IMR-90 (cell line): ENCODE measurements around the gene CUL7. TPM values are rescaled to one million over a fixed set of nuclear protein-coding genes. Genes with fewer than 3 reads are reported as not detected.

Experiments
- ATAC-seq: fragments of 200-7000 bp; cut with Tn5 transposase; 2 replicates; pipeline ENCODE4 v1.9.1; 2020; ENCODE audit warnings: low read depth, mild to moderate bottlenecking, moderate library complexity
- BruUV-seq: library from RNA; stranded (reverse); fragments of 400-500 nt; replicated peaks from 2 replicates; lab custom pipeline; 2021; lab: Mats Ljungman, UMichigan
- CTCF ChIA-PET: fragments of 300-600 bp; formaldehyde crosslinking; extraction: SDS; loops from one replicate; lab custom pipeline; 2021; ENCODE audit warnings: antibody characterized with exemption; lab: Yijun Ruan, JAX
- POLR2A ChIA-PET: fragments of 300-600 bp; sonication (Branson Sonifier 250); formaldehyde crosslinking; loops from one replicate; lab custom pipeline; 2022; ENCODE audit warnings: antibody characterized with exemption; ENCODE audit not compliant: unreplicated experiment; lab: Charles Lee
- DNase-seq: peaks from one replicate; pipeline ENCODE4 v3.0.0; 2013
- H2AFZ ChIP-seq: replicated peaks from 2 replicates; pipeline ENCODE3; 2013; ENCODE audit warnings: low read length, mild to moderate bottlenecking; ENCODE audit not compliant: poor library complexity
- H2AK5ac ChIP-seq: 2 replicates; pipeline ENCODE4 v1.6.1; 2013; ENCODE audit warnings: low read depth, low read length, inconsistent platforms
- H2AK9ac ChIP-seq: replicated peaks from 2 replicates; pipeline ENCODE3; 2013; ENCODE audit warnings: mild to moderate bottlenecking, low read depth, low read length, moderate library complexity; ENCODE audit not compliant: poor library complexity
- H2BK120ac ChIP-seq: 2 replicates; pipeline ENCODE4 v1.6.1; 2013; ENCODE audit warnings: low read depth, low read length, inconsistent platforms
- H2BK15ac ChIP-seq: 3 replicates; pipeline ENCODE4 v1.6.1; 2013; ENCODE audit warnings: low read depth, low read length, inconsistent platforms
- H2BK20ac ChIP-seq: 2 replicates; pipeline ENCODE4 v1.6.1; 2013; ENCODE audit warnings: low read depth, mild to moderate bottlenecking, inconsistent platforms, low read length, moderate library complexity
- H2BK5ac ChIP-seq: 2 replicates; pipeline ENCODE4 v1.6.1; 2013; ENCODE audit warnings: mild to moderate bottlenecking, low read depth, low read length, inconsistent platforms; ENCODE audit not compliant: poor library complexity, severe bottlenecking
- H3K14ac ChIP-seq: replicated peaks from 2 replicates; pipeline ENCODE4 v1.6.1; 2013; ENCODE audit warnings: low read depth, low read length, inconsistent platforms
- H3K18ac ChIP-seq: 2 replicates; pipeline ENCODE4 v1.6.1; 2013; ENCODE audit warnings: low read depth, low read length, control low read depth
- H3K23ac ChIP-seq: 2 replicates; pipeline ENCODE4 v1.6.1; 2013; ENCODE audit warnings: low read depth, low read length, inconsistent platforms
- H3K27ac ChIP-seq: 2 replicates; pipeline ENCODE4 v1.5.1; 2013; ENCODE audit warnings: mild to moderate bottlenecking, control low read depth, low read length; ENCODE audit not compliant: insufficient read depth
- H3K27me3 ChIP-seq: 2 replicates; pipeline ENCODE4 v1.6.1; 2013; ENCODE audit warnings: low read length; ENCODE audit not compliant: control insufficient read depth, insufficient read depth
- H3K36me3 ChIP-seq: 2 replicates; pipeline ENCODE4 v1.6.1; 2013; ENCODE audit warnings: low read length, mixed read lengths; ENCODE audit not compliant: control insufficient read depth, insufficient read depth
- H3K4ac ChIP-seq: 2 replicates; pipeline ENCODE4 v1.6.1; 2013; ENCODE audit warnings: low read depth, low read length, inconsistent platforms
- H3K4me1 ChIP-seq: 2 replicates; pipeline ENCODE4 v1.6.1; 2013; ENCODE audit warnings: low read length, mixed read lengths; ENCODE audit not compliant: control insufficient read depth, insufficient read depth
- H3K4me2 ChIP-seq: 2 replicates; pipeline ENCODE4 v1.6.1; 2013; ENCODE audit warnings: low read depth, mild to moderate bottlenecking, control low read depth, low read length, moderate library complexity
- H3K4me3 ChIP-seq: 2 replicates; pipeline ENCODE4 v1.5.1; 2013; ENCODE audit warnings: low read depth, mild to moderate bottlenecking, control low read depth, low read length, moderate library complexity; ENCODE audit not compliant: insufficient read depth
- H3K56ac ChIP-seq: 2 replicates; pipeline ENCODE4 v1.6.1; 2013; ENCODE audit warnings: low read length, inconsistent platforms; ENCODE audit not compliant: insufficient read depth; ENCODE audit errors: extremely low read depth
- H3K79me1 ChIP-seq, 2 experiments: 2 replicates each; pipeline ENCODE4 v1.6.1; 2013; ENCODE audit warnings: low read length in 2 of 2, inconsistent platforms in 1 of 2, low read depth in 1 of 2
- H3K9ac ChIP-seq: 2 replicates; pipeline ENCODE4 v1.6.1; 2013; ENCODE audit warnings: low read depth, low read length, control low read depth
- H3K9me1 ChIP-seq: 2 replicates; pipeline ENCODE4 v1.6.1; 2013; ENCODE audit warnings: low read length, inconsistent platforms; ENCODE audit not compliant: insufficient read depth
- H3K9me3 ChIP-seq: 2 replicates; pipeline ENCODE4 v1.6.1; 2013; ENCODE audit warnings: low read length; ENCODE audit not compliant: control insufficient read depth, insufficient read depth
- H4K20me1 ChIP-seq: 2 replicates; pipeline ENCODE4 v1.6.1; 2013; ENCODE audit warnings: low read length, inconsistent platforms; ENCODE audit not compliant: insufficient read depth
- H4K5ac ChIP-seq: 2 replicates; pipeline ENCODE4 v1.6.1; 2013; ENCODE audit warnings: mild to moderate bottlenecking, low read depth, low read length, control low read depth
- H4K8ac ChIP-seq, 2 experiments: 2 replicates each; pipeline ENCODE4 v1.6.1; 2013; ENCODE audit warnings: low read depth in 2 of 2, low read length in 2 of 2, control low read depth in 1 of 2, inconsistent platforms in 1 of 2
- H4K91ac ChIP-seq: 2 replicates; pipeline ENCODE4 v1.6.1; 2013; ENCODE audit warnings: low read depth, low read length, inconsistent platforms; ENCODE audit not compliant: insufficient read depth
- ELK1 ChIP-seq: fragments of 150-350 bp; IDR thresholded peaks from 2 replicates; pipeline ENCODE4 v1.6.1; 2016; ENCODE audit warnings: low read depth, mild to moderate bottlenecking, low read length, moderate library complexity, borderline replicate concordance
- FOS ChIP-seq: fragments of 150-350 bp; IDR thresholded peaks from 2 replicates; pipeline ENCODE4 v1.6.1; 2016; ENCODE audit warnings: low read depth, low read length
- MAFK ChIP-seq: IDR thresholded peaks from 2 replicates; pipeline ENCODE4 v1.6.1; 2012; ENCODE audit warnings: low read depth, low read length, improper control_type of control experiment
- MXI1 ChIP-seq: IDR thresholded peaks from 2 replicates; pipeline ENCODE4 v1.6.1; 2012; ENCODE audit warnings: low read depth, mild to moderate bottlenecking, low read length, moderate library complexity, borderline replicate concordance
- RAD21 ChIP-seq: IDR thresholded peaks from 2 replicates; pipeline ENCODE4 v1.6.1; 2012; ENCODE audit warnings: low read length, improper control_type of control experiment
- WGBS, 2 experiments: methylation state at CpG; one replicate each; pipeline versions ENCODE4 v1.1.5 to v1.1.7; 2013; ENCODE audit warnings: missing lambda C conversion rate in 2 of 2; ENCODE audit not compliant: insufficient read length in 1 of 2; ENCODE audit errors: extremely low coverage in 2 of 2; 5-methylcytosine and 5-hydroxymethylcytosine counted together
- dilution Hi-C: fragments of 300-500 bp; cut with HindIII; formaldehyde crosslinking; loops from one replicate; pipeline ENCODE4 v1.14.3; 2018; ENCODE audit warnings: low sequenced_read_pairs; ENCODE audit not compliant: unreplicated experiment
- in situ Hi-C: fragments of 300-500 bp; cut with MboI; formaldehyde crosslinking; loops from 3 replicates; pipeline ENCODE4 v1.14.3; 2019; ENCODE audit warnings: low sequenced_read_pairs, inconsistent platforms, mixed read lengths
- intact Hi-C: fragments of 100-400 bp; cut with micrococcal nuclease; formaldehyde crosslinking; loops from 2 replicates; pipeline ENCODE4 v1.10.0; 2022
- polyA plus RNA-seq, 3 experiments: library from polyadenylated mRNA; depleted of rRNA; stranded (reverse); fragments of >200 nt; gene quantifications; 2 replicates each; pipeline ENCODE4 v1.2.3, GENCODE V29; 2012; ENCODE audit warnings: low replicate concordance in 1 of 3
- total RNA-seq: library from RNA; depleted of rRNA; stranded (reverse); fragments of >200 nt; gene quantifications from 2 replicates; pipeline ENCODE4 v1.2.3, GENCODE V29; 2012

CUL7 gene
- total and polyA plus RNA-seq, 2 of the 4 experiments (the other 2 are of a cell fraction): 38.0 to 39.3 TPM

GRCh38 chr6:43060755-43061633 is 7.3 kb upstream of the CUL7 start:
- DNase-seq (no peak), ATAC-seq (no peak)
- peak overlapping the region; percentile 96; the same call in 1 of the 2 replicates for H3K4ac ChIP-seq
- BruUV-seq: no TSS peak
- intact Hi-C loops (no loop called here), dilution Hi-C loops (no loop called here), in situ Hi-C loops (no loop called here)
- no peak overlapping the region for H3K18ac ChIP-seq
- H2AK9ac ChIP-seq: peak overlapping the region; percentile 94
- no peak overlapping the region for H2BK15ac ChIP-seq
- peak overlapping the region; percentile 92 for H2AK5ac ChIP-seq
- H3K14ac ChIP-seq: no peak overlapping the region
- H4K20me1 ChIP-seq: no peaks in the 10 kb centered on the region
- no peak overlapping the region for H3K23ac ChIP-seq
- no peak overlapping the region for H2BK5ac ChIP-seq
- ChIA-PET CTCF (no interaction called here), POLR2A (no interaction called here)
- no peaks in the 10 kb centered on the region for H3K27me3 ChIP-seq
- H4K8ac ChIP-seq: no peak overlapping the region; a peak in 2 of 4 replicates
- peak overlapping the region; percentile 93; the same call in 1 of the 2 replicates for H3K4me2 ChIP-seq
- H3K56ac ChIP-seq: no peak overlapping the region
- peaks cover 4% of the 10 kb centered on the region; the same call in 1 of the 2 replicates for H3K9me1 ChIP-seq
- no peaks in the 10 kb centered on the region for H3K9me3 ChIP-seq
- no peak overlapping the region for H3K27ac ChIP-seq
- H2BK120ac ChIP-seq: no peak overlapping the region
- peaks cover 9% of the 10 kb centered on the region; the same call in 1 of the 2 replicates for H3K4me1 ChIP-seq
- 87% methylated on average over 7 of the region's 12 CpGs; no CpG with 5 or more reads in 1 of the 2 experiments for WGBS, 2 experiments
- H2BK20ac ChIP-seq: no peak overlapping the region
- no peak overlapping the region for H4K5ac ChIP-seq
- no peak overlapping the region for H3K4me3 ChIP-seq
- no peak for TF ChIP-seq FOS
- TF ChIP-seq MAFK: no peak
- TF ChIP-seq MXI1: no peak
- no peak for TF ChIP-seq RAD21
- TF ChIP-seq ELK1: no peak
- H4K91ac ChIP-seq: no peak overlapping the region; the same call in 1 of the 2 replicates
- H2AFZ ChIP-seq: no peak overlapping the region
- H3K36me3 ChIP-seq: peaks cover 18% of the 10 kb centered on the region
- H3K79me1 ChIP-seq: peaks cover 17 to 35% of the 10 kb centered on the region in 2 experiments
- peak overlapping the region; percentile 91; the same call in 1 of the 2 replicates for H3K9ac ChIP-seq
